AG09309 (cell line): ENCODE measurements around the gene CYP11A1.
A peak's percentile ranks its signal among the peaks of the same experiment; 100 is the strongest.

Experiments used
- DNase-seq: peaks from one replicate; pipeline ENCODE4 v3.0.0-alpha.2; 2010; ENCODE audit warnings: low read depth
- H3K4me3 ChIP-seq: 2 replicates; pipeline ENCODE4 v1.5.1; 2011; ENCODE audit warnings: mild to moderate bottlenecking, low read depth, low read length, moderate library complexity; ENCODE audit not compliant: control insufficient read depth
- CTCF ChIP-seq: IDR thresholded peaks from 2 replicates; pipeline ENCODE4 v1.5.1; 2011; ENCODE audit warnings: mild to moderate bottlenecking, low read depth, low read length, inconsistent platforms; ENCODE audit not compliant: insufficient read depth, control insufficient read depth; ENCODE audit errors: missing control alignments

CYP11A1 gene

GRCh38 chr15:74378848-74379247, 11.4 kb upstream of the CYP11A1 start:
- H3K4me3 ChIP-seq, result no peak overlapping the region
- no peak for TF ChIP-seq CTCF

GRCh38 chr15:74377831-74378766, 10.7 kb upstream of the CYP11A1 start:
- H3K4me3 ChIP-seq, result no peak overlapping the region
- TF ChIP-seq CTCF, result no peak
- DNase-seq, result no peak

More at GRCh38 chr15:74378848-74379247, 11.4 kb upstream of the CYP11A1 start:
- no peak for DNase-seq

GRCh38 chr15:74376825-74377581, 9.6 kb upstream of the CYP11A1 start:
- no peak for DNase-seq
- no peak overlapping the region for H3K4me3 ChIP-seq
- no peak for TF ChIP-seq CTCF

GRCh38 chr15:74376226-74376625, 8.8 kb upstream of the CYP11A1 start:
- H3K4me3 ChIP-seq, result no peak overlapping the region
- no peak for TF ChIP-seq CTCF
- DNase-seq, result no peak

- no peak overlapping the region for H3K4me3 ChIP-seq
- DNase-seq, result peak; percentile 35
- peak; percentile 90 for TF ChIP-seq CTCF
Measured at GRCh38 chr15:74375303-74375693, 7.9 kb upstream of the CYP11A1 start.

- no peak for DNase-seq
- TF ChIP-seq CTCF, result no peak
- H3K4me3 ChIP-seq, result peak overlapping the region; percentile 58
Measured at GRCh38 chr15:74374648-74375302, 7.3 kb upstream of the CYP11A1 start.
